T-helper 2 cell treated with Interferon-gamma antibody and Interleukin-4, amounts not matched to agents 100 ng/mL and 5 ng/mL, for 36 hours (primary cell): ENCODE measurements around the gene SKI. TPM values are rescaled to one million over a fixed set of nuclear protein-coding genes. Genes with fewer than 3 reads are reported as not detected.
"Not testable (repeated sequence)": the region's sequence is repeated elsewhere in the genome, so short reads cannot be mapped to it uniquely, and the experiment has no call there.

Experiments
- intact Hi-C: fragments of 100-400 bp; cut with micrococcal nuclease; formaldehyde crosslinking; loops from one replicate; pipeline ENCODE4 v1.15.1; 2023
- total RNA-seq: library from RNA; stranded (reverse); gene quantifications from 2 replicates; pipeline ENCODE4 v1.2.3, GENCODE V29; 2022

SKI gene
- total RNA-seq, 1 donor from 2014 or later, result 61.6 TPM

GRCh38 chr1:2314803-2315673 lies 86.9 kb downstream of the SKI start:
- intact Hi-C loops, result no loop called here

- intact Hi-C loops, result no loop called here
Measured at GRCh38 chr1:2315674-2316450, 87.7 kb downstream of the SKI start.

GRCh38 chr1:2316451-2316961 lies 88.4 kb downstream of the SKI start:
- intact Hi-C loops, result no loop called here

- intact Hi-C loops, result no loop called here
Measured at GRCh38 chr1:2317230-2318065, 89.3 kb downstream of the SKI start.

GRCh38 chr1:2318314-2319278 lies 90.5 kb downstream of the SKI start:
- intact Hi-C loops, result no loop called here

- intact Hi-C loops, result no loop called here
Measured at GRCh38 chr1:2319291-2319690, 91.2 kb downstream of the SKI start.

- intact Hi-C loops, result no loop called here
Measured at GRCh38 chr1:2320006-2320405, 91.9 kb downstream of the SKI start.

GRCh38 chr1:2320760-2321667 lies 92.9 kb downstream of the SKI start:
- intact Hi-C loops, result no loop called here

- intact Hi-C loops, result no loop called here
Measured at GRCh38 chr1:2322065-2322571, 94.0 kb downstream of the SKI start.

- intact Hi-C loops, result no loop called here
Measured at GRCh38 chr1:2322581-2323211, 94.6 kb downstream of the SKI start.

- intact Hi-C loops, result no loop called here
Measured at GRCh38 chr1:2323451-2323974, 95.4 kb downstream of the SKI start.

GRCh38 chr1:2324553-2325366 lies 96.6 kb downstream of the SKI start:
- intact Hi-C loops, result no loop called here

- intact Hi-C loops, result no loop called here
Measured at GRCh38 chr1:2326524-2326923, 98.4 kb downstream of the SKI start.

- intact Hi-C loops, result not testable (repeated sequence)
Measured at GRCh38 chr1:2327162-2327561, 99.0 kb downstream of the SKI start.

- intact Hi-C loops, result no loop called here
Measured at GRCh38 chr1:2327841-2328240, 99.7 kb downstream of the SKI start.

- intact Hi-C loops, result no loop called here
Measured at GRCh38 chr1:2328676-2329455, 100.7 kb downstream of the SKI start.

- intact Hi-C loops, result no loop called here
Measured at GRCh38 chr1:2330035-2330434, 101.9 kb downstream of the SKI start.
